ENCODE results near the gene NBL1.

- no peak for TF ChIP-seq CTCF (tag by site-specific recombination; IDR thresholded peaks at IDR 0.05)
- no peak for TF ChIP-seq ZBTB8A (tag by site-specific recombination; IDR thresholded peaks at IDR 0.05)
- no peak for TF ChIP-seq ZNF747 (tag by site-specific recombination; IDR thresholded peaks at IDR 0.05)
- no peak for TF ChIP-seq ZNF18 (tag by site-specific recombination; IDR thresholded peaks at IDR 0.05)
- no peak for TF ChIP-seq ZNF362 (tag by site-specific recombination; IDR thresholded peaks at IDR 0.05)
These were observed 62.0 kb downstream of the NBL1 start for GRCh38 chr1:19706136-19706535.

Measured in HEK293 (cell line).